ENCODE measurements around the gene SLC25A22.

SLC25A22 gene

GRCh38 chr11:828506-829175 lies 30.6 kb upstream of the SLC25A22 start:
- Histone ChIP-seq H3K36me3 (ENCODE audit: insufficient read depth, low read length) (no peaks in the 10 kb centered on the region), H3K9me3 (ENCODE audit: insufficient read depth, low read depth, low read length) (no peaks in the 10 kb centered on the region), H3K9me2 (replicated peaks; ENCODE audit: low read depth, low read length) (no peaks in the 10 kb centered on the region), H3K79me2 (ENCODE audit: insufficient read depth, low read length) (peaks cover 9% of the 10 kb centered on the region; the same call in 1 of the 2 replicates), H3K4me2 (ENCODE audit: low read depth, low read length, poor library complexity, severe bottlenecking) (peak overlapping the region; percentile 92), H3K9ac (ENCODE audit: low read depth, low read length, poor library complexity, severe bottlenecking) (peak overlapping the region; percentile 88), H3K27me3 (ENCODE audit: insufficient read depth, low read length, poor library complexity, severe bottlenecking) (no peaks in the 10 kb centered on the region), H4K20me1 (ENCODE audit: insufficient read depth, low read length, poor library complexity, severe bottlenecking) (peaks cover 3% of the 10 kb centered on the region), H2AFZ (ENCODE audit: low read length) (no peak overlapping the region), H3K4me3 (ENCODE audit: low read length, poor library complexity, severe bottlenecking) (peak overlapping the region; percentile 81), H3K4me1 (ENCODE audit: insufficient read depth, low read length, poor library complexity, severe bottlenecking) (peaks cover 28% of the 10 kb centered on the region), H3F3A (ENCODE audit: low read depth) (no peaks in the 10 kb centered on the region)
- TF ChIP-seq EZH2phosphoT487 (IDR thresholded peaks at IDR 0.05; ENCODE audit: borderline replicate concordance) (no peak), CTCF (conservative IDR thresholded peaks at IDR 0.05; ENCODE audit: low read length) (no peak)

- Histone ChIP-seq H3K4me1 (ENCODE audit: insufficient read depth, low read length, poor library complexity, severe bottlenecking) (peaks cover 25% of the 10 kb centered on the region), H3K9ac (ENCODE audit: low read depth, low read length, poor library complexity, severe bottlenecking) (peak within 1 kb of the TSS; percentile 88), H3K4me3 (ENCODE audit: low read length, poor library complexity, severe bottlenecking) (peak within 1 kb of the TSS; percentile 81), H3K27me3 (ENCODE audit: insufficient read depth, low read length, poor library complexity, severe bottlenecking) (no peaks in the 10 kb centered on the region), H2AFZ (ENCODE audit: low read length) (peak within 1 kb of the TSS; percentile 85), H3K36me3 (ENCODE audit: insufficient read depth, low read length) (no peaks in the 10 kb centered on the region), H3K9me3 (ENCODE audit: insufficient read depth, low read depth, low read length) (no peaks in the 10 kb centered on the region), H3K4me2 (ENCODE audit: low read depth, low read length, poor library complexity, severe bottlenecking) (peak within 1 kb of the TSS; percentile 92), H3F3A (ENCODE audit: low read depth) (no peaks in the 10 kb centered on the region), H3K9me2 (replicated peaks; ENCODE audit: low read depth, low read length) (no peaks in the 10 kb centered on the region), H4K20me1 (ENCODE audit: insufficient read depth, low read length, poor library complexity, severe bottlenecking) (no peaks in the 10 kb centered on the region), H3K79me2 (ENCODE audit: insufficient read depth, low read length) (peaks cover 5% of the 10 kb centered on the region; the same call in 1 of the 2 replicates)
- TF ChIP-seq CTCF (conservative IDR thresholded peaks at IDR 0.05; ENCODE audit: low read length) = no peak
- no peak for TF ChIP-seq EZH2phosphoT487 (IDR thresholded peaks at IDR 0.05; ENCODE audit: borderline replicate concordance)
Observed at GRCh38 chr11:827897-828192, 29.8 kb upstream of the SLC25A22 start, which contains the start of gene CRACR2B. Gene CRACR2B, plus strand, starts transcription at chr11:827919. Its CDS starts 689 bp downstream, at chr11:828608.

- peak overlapping the region; percentile 81 for H3K4me3 ChIP-seq (ENCODE audit: low read length, poor library complexity, severe bottlenecking)
- peak overlapping the region; percentile 92 for H3K4me2 ChIP-seq (ENCODE audit: low read depth, low read length, poor library complexity, severe bottlenecking)
- TF ChIP-seq CTCF (conservative IDR thresholded peaks at IDR 0.05; ENCODE audit: low read length) (no peak), EZH2phosphoT487 (IDR thresholded peaks at IDR 0.05; ENCODE audit: borderline replicate concordance) (no peak)
- peaks cover 25% of the 10 kb centered on the region for H3K4me1 ChIP-seq (ENCODE audit: insufficient read depth, low read length, poor library complexity, severe bottlenecking)
- H4K20me1 ChIP-seq (ENCODE audit: insufficient read depth, low read length, poor library complexity, severe bottlenecking) = peaks cover 1% of the 10 kb centered on the region
- H3K9me3 ChIP-seq (ENCODE audit: insufficient read depth, low read depth, low read length) = no peaks in the 10 kb centered on the region
- no peaks in the 10 kb centered on the region for H3K36me3 ChIP-seq (ENCODE audit: insufficient read depth, low read length)
- H3F3A ChIP-seq (ENCODE audit: low read depth) = no peaks in the 10 kb centered on the region
- H3K79me2 ChIP-seq (ENCODE audit: insufficient read depth, low read length) = peaks cover 7% of the 10 kb centered on the region; the same call in 1 of the 2 replicates
- peak overlapping the region; percentile 85 for H2AFZ ChIP-seq (ENCODE audit: low read length)
- H3K9ac ChIP-seq (ENCODE audit: low read depth, low read length, poor library complexity, severe bottlenecking) = peak overlapping the region; percentile 88
- no peaks in the 10 kb centered on the region for H3K27me3 ChIP-seq (ENCODE audit: insufficient read depth, low read length, poor library complexity, severe bottlenecking)
- no peaks in the 10 kb centered on the region for H3K9me2 ChIP-seq (replicated peaks; ENCODE audit: low read depth, low read length)
Observed at GRCh38 chr11:827146-827896, 29.2 kb upstream of the SLC25A22 start.

Data from Loucy (cell line).